ENCODE results near the gene PPP1R15B.

The PPP1R15B gene

DNA sequence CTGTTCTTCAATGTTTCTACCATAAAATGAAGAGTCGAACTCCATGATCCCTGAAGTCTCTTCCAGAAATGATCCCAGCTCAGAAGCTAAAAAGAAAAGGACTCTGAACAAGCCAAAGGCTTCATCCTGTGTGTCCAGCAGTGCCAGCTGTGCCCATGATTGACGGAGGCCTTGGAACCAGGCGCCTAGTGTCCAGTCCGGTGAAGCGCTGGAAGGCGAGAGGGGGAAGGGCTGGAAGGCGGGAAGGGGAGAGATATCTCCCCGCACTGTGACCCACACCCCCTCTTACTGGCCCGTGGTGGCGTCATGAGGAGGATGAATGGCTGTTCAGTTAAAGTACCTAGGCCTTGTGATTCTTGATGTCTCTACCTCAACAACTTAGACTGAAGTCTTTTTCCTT is 41.4 kb downstream of the PPP1R15B start:
- no peak for DNase-seq
- H3K9me3 ChIP-seq = no peaks in the 10 kb centered on the region
- peaks cover 0 to 39% of the 10 kb centered on the region in 2 donors for H3K27me3 ChIP-seq
- intact Hi-C loops (cut with DNase I; ENCODE audit: low total_unique reads) = no loop called here
- H3K4me3 ChIP-seq = no peak overlapping the region
- H3K27ac ChIP-seq = no peak overlapping the region
- H3K4me1 ChIP-seq = no peaks in the 10 kb centered on the region
- no peak for TF ChIP-seq CTCF (IDR thresholded peaks at IDR 0.05)
- H3K36me3 ChIP-seq = no peaks in the 10 kb centered on the region

GRCh38 chr1:204368996-204369726 is 42.5 kb downstream of the PPP1R15B start:
- no peak overlapping the region for H3K27ac ChIP-seq
- no peaks in the 10 kb centered on the region for H3K9me3 ChIP-seq
- H3K27me3 ChIP-seq = peaks cover 0 to 32% of the 10 kb centered on the region in 2 donors
- H3K36me3 ChIP-seq = no peaks in the 10 kb centered on the region
- H3K4me1 ChIP-seq = no peaks in the 10 kb centered on the region
- intact Hi-C loops (cut with DNase I; ENCODE audit: low total_unique reads) = no loop called here
- DNase-seq = no peak
- no peak for TF ChIP-seq CTCF (IDR thresholded peaks at IDR 0.05)
- H3K4me3 ChIP-seq = no peak overlapping the region

- H3K4me3 ChIP-seq = no peak overlapping the region
- intact Hi-C loops (cut with DNase I; ENCODE audit: low total_unique reads) = no loop called here
- no peak overlapping the region for H3K27ac ChIP-seq
- H3K4me1 ChIP-seq = peaks cover 0 to 6% (median 3%) of the 10 kb centered on the region in 4 donors
- H3K36me3 ChIP-seq = no peaks in the 10 kb centered on the region
- H3K27me3 ChIP-seq = peaks cover 0 to 20% of the 10 kb centered on the region in 2 donors
- DNase-seq = no peak
- H3K9me3 ChIP-seq = no peaks in the 10 kb centered on the region
- no peak for TF ChIP-seq CTCF (IDR thresholded peaks at IDR 0.05)
Measured at GRCh38 chr1:204367956-204368355, 43.7 kb downstream of the PPP1R15B start.

GRCh38 chr1:204367193-204367858 is 44.3 kb downstream of the PPP1R15B start:
- TF ChIP-seq CTCF (IDR thresholded peaks at IDR 0.05) = no peak
- H3K4me1 ChIP-seq = peaks cover 0 to 7% (median 4%) of the 10 kb centered on the region in 4 donors
- intact Hi-C loops (cut with DNase I; ENCODE audit: low total_unique reads) = no loop called here
- H3K36me3 ChIP-seq = no peaks in the 10 kb centered on the region
- H3K9me3 ChIP-seq = no peaks in the 10 kb centered on the region
- DNase-seq = no peak
- H3K27me3 ChIP-seq = peaks cover 0 to 20% of the 10 kb centered on the region in 2 donors
- H3K27ac ChIP-seq = no peak overlapping the region
- H3K4me3 ChIP-seq = no peak overlapping the region

- H3K27me3 ChIP-seq = peaks cover 0 to 18% of the 10 kb centered on the region in 2 donors
- TF ChIP-seq CTCF (IDR thresholded peaks at IDR 0.05) = peak in 1 of 2 experiments; percentile 10
- peaks cover 0 to 7% (median 4%) of the 10 kb centered on the region in 4 donors for H3K4me1 ChIP-seq
- no peaks in the 10 kb centered on the region for H3K36me3 ChIP-seq
- no peak overlapping the region for H3K27ac ChIP-seq
- no peaks in the 10 kb centered on the region for H3K9me3 ChIP-seq
- intact Hi-C loops (cut with DNase I; ENCODE audit: low total_unique reads) = no loop called here
- no peak for DNase-seq
- H3K4me3 ChIP-seq = no peak overlapping the region
Measured at GRCh38 chr1:204366759-204367158, 44.9 kb downstream of the PPP1R15B start.

All from tibial artery (tissue), 4 donors.